KBM-7 (cell line): ENCODE data around the gene TANC1.

Source experiments
- DNase-seq: peaks from one replicate; pipeline ENCODE4 v3.0.0-alpha.2; 2015
- in situ Hi-C: fragments of 300-500 bp; cut with MboI; formaldehyde crosslinking; loops from 2 replicates; pipeline ENCODE4 v1.14.3; 2020; ENCODE audit warnings: low sequenced_read_pairs, low pct_unique_long_range_greater_than_20kb, mixed read lengths

TANC1 gene

DNA sequence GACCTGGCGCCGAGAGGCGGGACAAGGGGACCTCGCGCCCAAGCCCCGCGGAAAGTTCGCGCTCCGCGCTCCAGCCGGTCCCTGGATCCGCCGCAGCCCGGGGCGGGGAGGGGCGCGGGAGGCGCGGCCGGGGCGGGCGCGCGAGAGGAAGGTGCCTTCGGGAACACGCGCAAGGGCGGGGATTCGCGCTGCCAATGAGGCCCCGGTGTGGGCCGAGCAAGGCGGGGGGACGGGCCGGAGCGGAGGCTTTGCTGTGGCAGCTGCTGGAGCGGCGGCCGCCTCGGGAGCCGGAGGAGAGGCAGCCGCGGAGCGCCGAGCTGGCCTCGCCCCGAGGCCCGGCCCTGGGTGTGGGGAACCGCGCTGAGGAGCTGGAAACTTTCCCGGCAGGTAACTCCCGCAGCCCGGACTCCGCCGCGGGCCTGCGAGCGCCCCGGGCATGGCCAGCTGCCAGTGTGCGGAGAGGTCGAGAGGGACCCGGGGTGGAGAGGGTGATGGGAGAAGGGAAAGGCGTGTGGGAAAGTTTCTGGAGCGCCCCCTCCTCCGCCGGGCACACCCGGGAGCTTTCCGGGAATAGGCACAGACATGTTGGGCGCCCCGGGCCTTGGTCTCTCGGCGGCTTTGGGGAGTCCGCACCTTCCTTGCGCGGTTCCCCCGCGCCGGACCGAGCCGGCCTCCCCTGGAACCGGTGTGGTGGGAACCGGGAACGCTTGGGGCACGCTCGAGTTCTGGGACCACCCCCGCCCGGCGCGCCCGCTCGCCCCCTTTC is at the start of gene TANC1:
TANC1 (plus strand) TSS at position 245 of the 766 bp plus-strand sequence. CDS start 97,271 bp downstream, outside the sequence.
- DNase-seq = peak; percentile 88
- in situ Hi-C loops = no loop called here

DNA sequence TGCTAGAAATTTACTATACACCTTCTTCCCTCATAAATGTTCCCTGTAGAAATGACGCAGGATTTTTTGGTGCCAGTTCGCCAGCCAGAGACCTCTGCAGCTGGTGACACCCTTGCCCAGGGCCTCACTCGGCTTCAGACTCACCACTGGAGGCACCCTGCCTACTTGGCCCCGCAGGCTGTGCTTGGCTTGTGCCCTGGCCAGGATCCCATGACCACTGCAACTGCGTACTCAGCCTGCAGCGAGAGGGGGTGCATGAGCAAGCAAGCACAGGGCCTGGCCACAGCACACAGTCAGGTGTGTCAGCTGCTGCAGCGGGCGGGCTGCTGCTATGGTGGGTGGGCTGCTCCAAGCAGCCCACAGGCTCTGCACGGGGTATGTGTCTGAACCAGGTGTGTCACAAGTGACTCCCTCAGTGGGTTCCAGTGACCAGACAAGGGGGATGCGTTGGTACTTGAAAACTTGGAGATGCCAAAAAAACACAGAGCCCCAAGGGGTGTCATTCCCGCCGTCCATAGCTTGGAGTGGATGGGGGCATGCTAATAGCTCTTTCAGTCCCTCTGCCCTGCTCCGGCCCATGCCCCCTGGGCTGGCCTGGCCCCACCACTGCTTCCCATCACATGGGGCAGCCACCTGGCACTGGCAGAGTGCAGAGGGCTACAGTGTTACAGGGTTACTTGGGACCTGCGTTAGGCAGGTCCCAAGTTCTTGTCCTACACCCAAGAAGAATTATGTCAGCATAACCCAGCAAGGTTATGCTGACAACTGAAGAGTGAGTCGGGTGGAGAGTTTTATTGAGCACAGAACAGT is 46.6 kb upstream of the TANC1 start:
- in situ Hi-C loops = loop anchor here (25.0 kb wide), 1 partner anchor 190 kb away; no protein-coding TSS in a partner anchor

DNA sequence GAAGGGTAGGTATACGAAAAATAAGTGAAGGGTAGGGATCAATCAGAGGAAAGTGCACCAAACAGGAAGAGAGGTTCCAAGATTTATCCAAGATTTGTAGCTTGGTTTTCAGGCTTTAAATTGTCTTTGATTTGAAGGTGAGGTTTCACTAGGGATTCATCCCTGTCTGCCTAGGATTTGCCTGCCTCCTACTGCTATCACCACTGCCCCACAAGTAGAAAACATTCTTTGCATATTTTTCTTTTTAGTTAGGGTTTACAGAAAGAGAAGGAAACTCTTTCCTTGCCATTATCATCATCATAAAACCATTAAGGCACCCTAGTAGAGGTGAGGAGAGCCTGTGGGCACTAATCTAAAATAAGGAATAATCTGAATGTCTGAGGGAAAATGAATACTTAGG is 45.8 kb upstream of the TANC1 start:
- no peak for DNase-seq
- in situ Hi-C loops = loop anchor here (25.0 kb wide), 1 partner anchor 190 kb away; no protein-coding TSS in a partner anchor

More for the DNA sequence above, 46.6 kb upstream of the TANC1 start:
- no peak for DNase-seq

DNA sequence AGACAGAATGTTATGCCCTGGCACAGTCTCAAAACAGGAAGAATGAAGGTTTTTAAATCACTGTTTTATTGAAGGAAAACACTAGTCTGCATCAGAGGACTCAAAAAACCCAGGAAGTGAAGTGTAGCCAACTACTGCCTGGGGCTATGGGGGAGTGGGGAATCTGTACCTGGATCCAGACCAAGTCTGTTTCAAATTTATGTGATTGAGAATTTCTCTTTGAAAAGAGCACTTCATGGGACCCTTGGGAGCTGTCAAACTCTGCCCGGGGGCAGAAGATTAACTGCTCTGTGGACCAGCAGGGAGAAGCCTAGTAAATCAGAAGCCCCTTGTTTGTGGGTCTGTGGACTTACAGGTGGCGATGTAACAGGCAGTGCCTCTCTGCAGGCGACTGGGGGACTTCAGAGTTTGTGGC is 45.3 kb upstream of the TANC1 start:
- in situ Hi-C loops = loop anchor here (25.0 kb wide), 1 partner anchor 189 kb away; no protein-coding TSS in a partner anchor
- no peak for DNase-seq

- in situ Hi-C loops = loop anchor here (25.0 kb wide), 1 partner anchor 189 kb away; no protein-coding TSS in a partner anchor
Observed at GRCh38 chr2:158923641-158924040, 44.8 kb upstream of the TANC1 start.

GRCh38 chr2:158926478-158926948 is 41.9 kb upstream of the TANC1 start:
- DNase-seq = no peak
- in situ Hi-C loops = no loop called here

More at GRCh38 chr2:158923641-158924040, 44.8 kb upstream of the TANC1 start:
- no peak for DNase-seq

DNA sequence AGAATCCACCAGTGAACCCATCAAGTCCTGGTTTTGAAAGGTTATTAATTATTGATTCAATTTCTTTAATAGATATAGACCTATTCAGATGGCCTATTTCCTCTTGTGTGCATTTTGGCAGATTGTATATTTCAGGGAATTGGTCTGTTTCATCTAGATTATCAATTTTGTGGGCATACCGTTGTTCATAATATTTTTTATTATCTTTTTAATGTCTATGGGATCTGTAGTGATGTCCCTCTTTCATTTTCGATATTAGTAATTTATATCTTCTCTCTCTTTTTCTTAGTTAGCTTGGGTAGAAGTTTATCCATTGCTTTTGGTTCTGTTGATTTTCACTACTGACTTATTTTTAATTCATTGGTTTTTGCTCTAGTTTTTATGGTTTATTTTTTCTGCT is 39.9 kb upstream of the TANC1 start:
- in situ Hi-C loops = no loop called here

GRCh38 chr2:158928965-158929364 is 39.5 kb upstream of the TANC1 start:
- DNase-seq = no peak
- in situ Hi-C loops = no loop called here

More for the DNA sequence above, 39.9 kb upstream of the TANC1 start:
- no peak for DNase-seq

- in situ Hi-C loops = no loop called here
- DNase-seq = no peak
Observed at GRCh38 chr2:158931572-158931971, 36.9 kb upstream of the TANC1 start.

DNA sequence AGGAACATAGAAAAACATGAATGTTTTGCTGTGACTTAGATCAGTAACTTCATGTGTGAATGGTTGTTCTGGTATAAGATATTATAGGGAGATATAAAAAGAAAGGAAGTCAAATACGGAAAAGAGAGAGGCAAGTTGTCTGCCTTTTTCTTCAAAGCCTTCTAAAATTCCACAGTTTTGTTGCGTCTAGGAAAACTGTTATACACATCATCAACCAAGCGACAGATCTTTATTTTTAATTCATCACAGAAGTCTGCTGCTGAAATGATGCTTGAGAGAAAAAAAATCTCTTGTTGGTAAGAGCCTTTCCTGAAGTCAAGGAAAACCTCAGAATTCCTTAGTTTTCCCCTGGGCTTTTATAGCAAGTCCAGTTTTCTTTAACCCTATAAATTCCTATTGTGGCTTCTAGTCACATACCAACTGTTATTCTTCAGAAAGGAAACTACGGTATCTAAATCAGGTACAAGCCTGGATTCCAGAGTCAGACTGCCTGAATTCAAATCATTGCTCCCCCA is 36.3 kb upstream of the TANC1 start:
- no peak for DNase-seq
- in situ Hi-C loops = no loop called here

- DNase-seq = no peak
- in situ Hi-C loops = no loop called here
Observed at GRCh38 chr2:158934170-158934569, 34.3 kb upstream of the TANC1 start.

GRCh38 chr2:158935617-158936016 is 32.8 kb upstream of the TANC1 start:
- in situ Hi-C loops = no loop called here
- no peak for DNase-seq

- in situ Hi-C loops = no loop called here
- no peak for DNase-seq
Observed at GRCh38 chr2:158936978-158937377, 31.5 kb upstream of the TANC1 start.

GRCh38 chr2:158940356-158940755 is 28.1 kb upstream of the TANC1 start:
- DNase-seq = no peak
- in situ Hi-C loops = no loop called here

DNA sequence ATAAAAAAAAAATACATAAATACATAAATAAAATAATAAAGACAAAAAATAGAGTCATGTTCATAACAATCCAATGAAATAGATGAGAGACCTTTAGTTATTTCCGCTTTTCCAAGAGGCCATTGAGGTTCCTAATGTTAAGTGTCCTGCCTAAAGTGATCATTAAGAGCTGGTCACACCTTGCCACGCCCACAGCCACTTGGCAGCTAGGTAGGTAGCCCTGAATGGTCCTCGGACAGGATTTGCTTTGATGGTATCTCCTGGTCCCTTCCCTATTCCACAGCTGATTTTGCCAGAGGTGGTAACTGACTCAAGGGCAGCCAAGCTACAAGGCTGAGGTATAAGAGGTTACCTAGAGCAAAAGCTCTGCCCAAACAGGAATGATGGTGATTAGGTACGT is 24.5 kb upstream of the TANC1 start:
- in situ Hi-C loops = no loop called here
- no peak for DNase-seq

GRCh38 chr2:158948964-158949699 is 19.3 kb upstream of the TANC1 start:
- no peak for DNase-seq
- in situ Hi-C loops = no loop called here

GRCh38 chr2:158953454-158953853 is 15.0 kb upstream of the TANC1 start:
- DNase-seq = no peak
- in situ Hi-C loops = no loop called here

GRCh38 chr2:158953926-158954763 is 14.3 kb upstream of the TANC1 start:
- in situ Hi-C loops = no loop called here
- peak; percentile 91 for DNase-seq
